Cerebellar cortex (tissue), 1 donor: ENCODE results near the gene LPIN1.
A peak's percentile ranks its signal among the peaks of the same experiment; 100 is the strongest.

ENCODE experiments used
- DNase-seq: peaks from one replicate; pipeline ENCODE4 v3.0.0-alpha.2; 2015; ENCODE audit warnings: low spot score

LPIN1 gene, protein sequence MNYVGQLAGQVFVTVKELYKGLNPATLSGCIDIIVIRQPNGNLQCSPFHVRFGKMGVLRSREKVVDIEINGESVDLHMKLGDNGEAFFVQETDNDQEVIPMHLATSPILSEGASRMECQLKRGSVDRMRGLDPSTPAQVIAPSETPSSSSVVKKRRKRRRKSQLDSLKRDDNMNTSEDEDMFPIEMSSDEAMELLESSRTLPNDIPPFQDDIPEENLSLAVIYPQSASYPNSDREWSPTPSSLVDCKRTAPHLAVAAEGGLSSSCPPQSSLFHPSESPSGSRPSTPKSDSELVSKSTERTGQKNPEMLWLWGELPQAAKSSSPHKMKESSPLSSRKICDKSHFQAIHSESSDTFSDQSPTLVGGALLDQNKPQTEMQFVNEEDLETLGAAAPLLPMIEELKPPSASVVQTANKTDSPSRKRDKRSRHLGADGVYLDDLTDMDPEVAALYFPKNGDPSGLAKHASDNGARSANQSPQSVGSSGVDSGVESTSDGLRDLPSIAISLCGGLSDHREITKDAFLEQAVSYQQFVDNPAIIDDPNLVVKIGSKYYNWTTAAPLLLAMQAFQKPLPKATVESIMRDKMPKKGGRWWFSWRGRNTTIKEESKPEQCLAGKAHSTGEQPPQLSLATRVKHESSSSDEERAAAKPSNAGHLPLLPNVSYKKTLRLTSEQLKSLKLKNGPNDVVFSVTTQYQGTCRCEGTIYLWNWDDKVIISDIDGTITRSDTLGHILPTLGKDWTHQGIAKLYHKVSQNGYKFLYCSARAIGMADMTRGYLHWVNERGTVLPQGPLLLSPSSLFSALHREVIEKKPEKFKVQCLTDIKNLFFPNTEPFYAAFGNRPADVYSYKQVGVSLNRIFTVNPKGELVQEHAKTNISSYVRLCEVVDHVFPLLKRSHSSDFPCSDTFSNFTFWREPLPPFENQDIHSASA

DNA sequence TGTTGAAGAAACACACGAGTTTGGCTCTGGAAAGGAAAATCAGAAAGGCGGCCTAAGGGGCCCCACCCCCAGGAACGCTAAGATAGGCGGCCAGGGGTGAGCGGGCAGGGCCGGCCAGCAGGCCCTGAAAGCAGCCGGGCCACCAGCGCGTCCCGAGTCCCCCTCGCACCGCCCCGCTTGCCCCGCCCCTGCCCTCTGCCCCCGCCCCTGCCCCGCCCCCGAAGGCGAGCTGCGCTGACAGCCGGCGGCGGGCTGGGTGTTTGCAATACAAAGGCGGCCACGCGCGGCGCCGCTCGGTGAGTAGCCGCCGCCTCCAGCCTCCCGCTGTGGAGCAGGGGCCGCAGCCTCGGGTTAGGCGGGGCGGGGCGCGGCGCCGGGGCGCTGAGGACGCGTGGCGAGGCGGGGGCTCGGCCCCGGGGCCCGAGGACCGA is at the start of gene LPIN1:
Gene LPIN1, plus strand, starts transcription at position 257 of the 431 bp plus-strand sequence. CDS start 18,910 bp downstream, outside the sequence.
- DNase-seq, result peak; percentile 88

DNA sequence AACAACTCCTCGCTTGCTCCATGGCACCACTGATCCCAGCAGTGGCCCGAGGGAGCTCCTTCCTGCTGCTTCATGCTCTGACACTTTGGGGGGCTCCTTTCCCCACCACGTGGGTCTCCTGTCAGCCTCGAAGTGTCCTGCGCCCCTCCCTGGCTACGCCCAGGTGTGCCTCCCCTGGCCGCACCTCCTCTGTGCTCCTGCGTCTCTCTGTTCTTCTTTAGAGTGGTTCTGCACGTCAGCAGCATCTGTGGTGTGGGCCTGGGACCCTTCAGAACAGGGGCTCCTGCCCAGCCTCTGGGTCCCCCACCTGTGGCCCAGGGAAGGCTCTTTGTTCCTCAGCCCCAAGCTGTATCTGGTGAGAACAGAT is 49.7 kb upstream of the LPIN1 start:
- no peak for DNase-seq

- DNase-seq, result no peak
Measured at GRCh38 chr2:11697103-11697871, 49.1 kb upstream of the LPIN1 start.

DNA sequence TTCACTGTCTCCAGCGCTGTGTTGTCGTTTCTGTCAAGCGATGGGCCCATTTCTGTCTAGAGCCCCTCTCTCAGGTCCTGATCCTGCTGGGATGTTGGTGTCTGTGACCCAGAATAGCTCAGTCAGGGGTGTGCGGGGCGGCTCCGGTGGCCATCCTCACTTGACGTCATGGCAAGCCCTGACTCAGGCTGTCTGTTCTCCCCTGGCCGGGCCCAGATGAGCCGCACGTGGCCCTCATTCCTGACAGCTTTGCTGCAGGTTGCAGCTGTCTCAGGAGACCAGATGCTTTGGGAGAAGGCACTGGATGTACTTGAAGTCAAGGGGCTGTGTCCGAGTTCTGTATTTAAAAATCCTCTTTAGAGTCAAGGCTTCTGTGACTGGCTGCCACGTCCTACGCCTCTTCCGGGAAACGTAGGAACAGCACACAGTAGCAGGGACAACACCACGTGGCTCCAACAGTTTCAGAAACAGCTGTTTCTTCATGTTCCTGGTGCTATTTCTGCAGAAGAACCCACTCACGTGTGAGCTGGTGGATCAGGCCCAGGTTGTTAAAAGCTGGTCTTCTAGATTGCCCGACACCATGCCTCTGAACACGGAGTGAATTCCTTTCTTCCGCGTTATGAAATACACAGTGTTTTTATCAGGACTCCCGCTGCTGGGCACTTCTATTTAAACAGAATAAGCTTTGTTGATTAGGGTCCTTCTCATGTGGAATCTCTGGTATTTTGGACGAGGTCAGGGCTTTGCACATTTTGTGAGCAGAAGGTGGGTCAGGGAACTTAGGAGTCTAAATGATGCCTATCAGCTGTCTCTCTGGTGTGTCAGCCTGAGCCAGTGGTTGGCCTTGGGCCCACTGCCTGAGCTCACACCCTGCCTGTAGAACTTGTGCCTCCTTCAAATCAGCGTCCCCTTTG is 48.2 kb upstream of the LPIN1 start:
- DNase-seq, result no peak

DNA sequence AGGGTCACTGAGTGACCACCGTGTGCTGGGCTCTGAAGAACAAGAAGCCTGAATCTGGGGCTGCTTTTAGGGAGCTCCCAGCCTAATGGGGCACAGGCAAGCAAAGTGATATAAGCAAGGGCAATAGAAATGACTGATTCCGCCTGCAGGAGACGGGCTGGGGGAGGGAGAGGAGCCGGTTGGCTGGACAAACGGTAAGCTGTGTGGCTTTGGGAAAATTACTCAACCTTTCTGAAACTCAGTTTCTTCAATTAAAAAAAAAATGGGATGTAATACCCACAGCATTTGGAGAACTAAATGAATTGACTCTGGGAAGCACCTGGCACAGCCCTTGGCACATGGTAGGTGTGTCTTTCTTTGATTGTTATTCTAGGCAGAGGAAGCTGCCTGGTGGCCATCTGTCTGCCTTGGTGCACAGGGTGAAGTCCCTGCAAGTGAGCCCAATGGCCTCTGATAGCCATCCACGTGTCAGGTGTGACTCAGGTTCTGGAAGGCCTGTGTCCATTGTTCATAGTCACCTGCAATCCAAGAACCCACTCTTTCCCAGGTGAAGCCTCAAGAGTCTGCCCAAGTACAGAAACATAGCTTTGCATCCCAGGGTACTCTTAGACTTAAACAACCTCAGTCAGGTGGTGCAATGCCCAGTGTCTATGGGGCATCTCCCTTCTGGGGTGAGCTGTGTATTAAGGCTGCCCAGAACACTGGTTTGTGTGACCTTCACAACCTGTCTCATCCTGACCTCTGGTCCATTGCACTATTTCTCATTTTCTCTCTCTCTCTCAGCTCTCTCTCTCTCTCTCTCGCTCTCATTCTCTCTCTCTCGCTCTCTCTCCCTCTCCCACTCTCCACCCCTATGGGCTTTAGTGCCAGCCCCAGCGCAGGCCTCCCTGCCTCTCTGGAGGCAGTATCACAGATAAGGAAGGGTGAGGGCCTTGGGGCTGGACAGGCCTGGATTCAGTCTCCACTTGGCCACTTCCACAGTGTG is 46.5 kb upstream of the LPIN1 start:
- DNase-seq, result no peak

- no peak for DNase-seq
Measured at GRCh38 chr2:11701206-11701605, 45.2 kb upstream of the LPIN1 start.

- no peak for DNase-seq
Measured at GRCh38 chr2:11701751-11702301, 44.6 kb upstream of the LPIN1 start.

GRCh38 chr2:11702946-11703345 is 43.5 kb upstream of the LPIN1 start:
- DNase-seq, result no peak

GRCh38 chr2:11703700-11704099 is 42.7 kb upstream of the LPIN1 start:
- no peak for DNase-seq

- DNase-seq, result no peak
Measured at GRCh38 chr2:11705063-11705462, 41.4 kb upstream of the LPIN1 start.

- DNase-seq, result no peak
Measured at GRCh38 chr2:11705711-11706110, 40.7 kb upstream of the LPIN1 start.

- DNase-seq, result no peak
Measured at GRCh38 chr2:11708106-11708505, 38.3 kb upstream of the LPIN1 start.

DNA sequence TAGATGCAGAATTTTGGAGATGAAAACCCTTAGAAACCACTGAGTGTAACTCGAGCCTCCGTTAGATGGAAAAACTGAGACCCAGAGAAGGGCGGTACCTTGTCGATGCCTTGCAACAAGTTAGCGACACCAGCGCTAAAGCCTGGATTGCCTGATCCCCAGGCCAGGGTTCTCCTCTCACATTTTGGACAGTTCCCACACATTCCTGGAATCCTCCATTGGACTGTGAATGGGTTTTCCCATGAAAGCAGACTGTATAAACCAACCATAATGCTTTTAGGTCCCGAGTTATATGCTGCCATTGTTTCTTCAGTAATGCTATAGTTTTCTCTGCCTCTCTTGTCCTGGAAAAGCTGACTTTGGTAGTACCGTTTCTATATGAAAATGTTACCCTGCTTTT is 37.1 kb upstream of the LPIN1 start:
- DNase-seq, result no peak

- no peak for DNase-seq
Measured at GRCh38 chr2:11710210-11710609, 36.2 kb upstream of the LPIN1 start.

DNA sequence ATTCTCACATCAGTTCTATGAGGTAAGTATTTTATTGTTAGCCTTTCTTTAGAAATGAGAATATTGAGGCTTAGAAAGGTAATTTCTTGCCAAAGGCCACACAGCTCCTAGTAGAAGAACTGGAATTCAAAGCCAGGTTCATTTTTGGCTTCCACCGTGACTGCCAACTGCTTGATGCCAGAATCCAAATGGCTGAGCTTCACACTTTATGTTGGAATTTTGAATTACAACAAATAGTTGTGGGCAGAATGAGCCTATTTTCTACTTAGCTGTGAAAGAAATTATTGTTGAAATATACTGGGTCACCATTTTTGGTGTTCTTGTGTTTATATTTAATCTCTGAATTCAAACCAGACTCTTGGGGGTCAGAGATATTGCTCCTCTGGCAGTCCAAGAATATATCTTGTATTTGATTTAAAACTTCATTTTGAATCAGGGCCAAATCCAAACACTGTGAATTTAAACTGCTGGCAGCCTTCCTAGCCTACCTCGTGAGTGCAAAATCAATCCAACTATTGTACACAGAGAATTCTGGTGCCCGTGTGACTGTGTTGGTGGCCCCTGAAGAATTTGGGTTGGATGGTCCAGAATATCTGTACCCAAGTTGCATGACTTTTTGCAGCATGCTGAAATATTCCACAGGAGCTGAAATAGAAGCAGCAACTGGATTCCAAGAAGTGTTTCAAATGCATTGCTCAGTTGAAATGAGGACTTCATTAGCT is 35.6 kb upstream of the LPIN1 start:
- peak; percentile 29 for DNase-seq

- no peak for DNase-seq
Measured at GRCh38 chr2:11711354-11711716, 35.1 kb upstream of the LPIN1 start.

GRCh38 chr2:11711751-11712150 is 34.7 kb upstream of the LPIN1 start:
- DNase-seq, result no peak

- no peak for DNase-seq
Measured at GRCh38 chr2:11712866-11713265, 33.6 kb upstream of the LPIN1 start.

- DNase-seq, result no peak
Measured at GRCh38 chr2:11713815-11714214, 32.6 kb upstream of the LPIN1 start.
